Thymus (tissue), 11 donors: Measurements from ENCODE around the gene TAS2R40. TPM values are rescaled to one million over a fixed set of nuclear protein-coding genes. Genes with fewer than 3 reads are reported as not detected.

Source experiments
- DNase-seq, 9 donors: peaks; one replicate each; pipeline ENCODE4 v3.0.0-alpha.2; 2013; ENCODE audit warnings: low spot score in 9 of 9, low read depth in 6 of 9, missing footprints in 1 of 9
- H3K27ac ChIP-seq, 2 donors: one replicate each; pipeline ENCODE4 v1.5.1; 2013; ENCODE audit warnings: control low read depth in 1 of 2, low read depth in 1 of 2, low read length in 1 of 2, mild to moderate bottlenecking in 1 of 2, moderate library complexity in 1 of 2
- H3K27me3 ChIP-seq, 2 donors: one replicate each; pipeline ENCODE4 v1.5.1; 2013; ENCODE audit warnings: low read length in 1 of 2; ENCODE audit not compliant: control insufficient read depth in 2 of 2, insufficient read depth in 1 of 2
- H3K36me3 ChIP-seq, 2 donors: one replicate each; pipeline ENCODE4 v1.5.1; 2013; ENCODE audit warnings: low read length in 1 of 2, mild to moderate bottlenecking in 1 of 2, moderate library complexity in 1 of 2; ENCODE audit not compliant: control insufficient read depth in 2 of 2, insufficient read depth in 2 of 2
- H3K4me1 ChIP-seq, 2 donors: one replicate each; pipeline ENCODE4 v1.5.1; 2013; ENCODE audit warnings: low read length in 2 of 2; ENCODE audit not compliant: control insufficient read depth in 2 of 2, insufficient read depth in 2 of 2
- H3K4me3 ChIP-seq, 2 donors: one replicate each; pipeline ENCODE4 v1.5.1; 2013; ENCODE audit warnings: low read length in 2 of 2, control low read depth in 1 of 2, mild to moderate bottlenecking in 1 of 2
- H3K9me3 ChIP-seq, 2 donors: one replicate each; pipeline ENCODE4 v1.5.1; 2013; ENCODE audit warnings: low read length in 1 of 2, mild to moderate bottlenecking in 1 of 2; ENCODE audit not compliant: control insufficient read depth in 2 of 2, insufficient read depth in 1 of 2
- WGBS: extraction: QIAGEN DNeasy Blood & Tissue Kit; methylation state at CpG from one replicate; pipeline ENCODE4 v1.1.7; 2013; 5-methylcytosine and 5-hydroxymethylcytosine counted together
- polyA plus RNA-seq: library from polyadenylated mRNA; stranded (reverse); fragments of 200-250 nt; gene quantifications from one replicate; pipeline ENCODE4 v1.2.3, GENCODE V29; 2013
- total RNA-seq: library from RNA; stranded (reverse); fragments of 120-200 nt; gene quantifications from one replicate; pipeline ENCODE4 v1.2.4, GENCODE V29; 2013
- donor health status: healthy.

TAS2R40 gene
- total and polyA plus RNA-seq, 2 donors: not detected

GRCh38 chr7:143252006-143252405 is 30.2 kb downstream of the TAS2R40 start:
- Histone ChIP-seq H3K4me1 (peaks cover 9 to 16% of the 10 kb centered on the region in 2 donors), H3K36me3 (no peaks in the 10 kb centered on the region), H3K4me3 (no peak overlapping the region), H3K9me3 (peaks cover 0 to 17% of the 10 kb centered on the region in 2 donors), H3K27ac (no peak overlapping the region), H3K27me3 (no peaks in the 10 kb centered on the region)
- DNase-seq: peak in 5 of 9 donors; percentile 13 to 58 (median 29)
- 50% methylated on average over 2 of the region's 2 CpGs for WGBS

DNA sequence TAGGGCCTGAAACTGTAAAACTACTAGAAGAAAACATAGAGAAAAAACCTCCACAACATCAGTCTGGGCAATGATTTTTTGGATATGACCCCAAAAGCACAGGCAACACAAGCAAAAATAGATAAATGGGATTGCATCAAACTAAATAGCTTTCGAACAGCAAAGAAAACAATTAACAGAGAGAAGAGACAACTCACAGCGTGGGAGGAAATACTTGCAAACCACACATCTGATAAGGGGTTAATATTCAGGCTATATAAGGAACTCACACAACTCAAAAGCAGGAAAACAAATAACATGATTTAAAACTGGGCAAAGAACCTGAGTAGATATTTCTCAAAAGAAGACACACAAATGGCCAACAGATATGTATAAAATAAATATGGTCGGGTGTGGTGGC is 33.7 kb downstream of the TAS2R40 start:
- WGBS: 41% methylated on average over 3 of the region's 3 CpGs
- H3K4me1 ChIP-seq: peaks cover 6 to 10% of the 10 kb centered on the region in 2 donors
- H3K36me3 ChIP-seq: no peaks in the 10 kb centered on the region

GRCh38 chr7:143256325-143256724 is 34.5 kb downstream of the TAS2R40 start:
- Histone ChIP-seq H3K4me1 (peaks cover 5 to 9% of the 10 kb centered on the region in 2 donors), H3K27ac (peak overlapping the region in 1 of 2 donors; percentile 18), H3K27me3 (no peaks in the 10 kb centered on the region), H3K36me3 (no peaks in the 10 kb centered on the region), H3K9me3 (peaks cover 0 to 8% of the 10 kb centered on the region in 2 donors), H3K4me3 (no peak overlapping the region)
- DNase-seq: no peak
- WGBS: 98% methylated on average over 3 of the region's 3 CpGs

More for the DNA sequence above, 33.7 kb downstream of the TAS2R40 start:
- Histone ChIP-seq H3K4me3 (no peak overlapping the region), H3K27me3 (no peaks in the 10 kb centered on the region), H3K27ac (no peak overlapping the region), H3K9me3 (peaks cover 0 to 8% of the 10 kb centered on the region in 2 donors)
- DNase-seq: no peak

DNA sequence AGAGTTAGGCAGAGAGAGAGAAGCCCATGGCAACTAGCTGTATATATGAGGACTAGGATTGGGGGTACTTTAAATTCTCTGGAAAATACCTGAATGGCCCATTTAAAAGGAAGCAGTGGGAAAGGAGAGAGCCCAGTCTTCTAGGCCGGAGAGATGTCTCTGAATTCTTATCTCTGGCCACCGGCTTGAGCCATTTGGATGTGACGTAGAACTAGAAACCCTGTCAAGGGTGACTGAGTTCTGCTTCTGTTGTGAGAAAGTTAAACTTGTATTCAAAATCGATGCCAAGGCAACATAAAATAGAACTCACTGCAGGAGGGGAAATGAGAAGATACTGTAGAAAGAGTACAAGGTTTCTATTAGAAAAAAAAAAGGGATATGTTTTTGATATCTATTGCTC is 35.1 kb downstream of the TAS2R40 start:
- Histone ChIP-seq H3K27me3 (no peaks in the 10 kb centered on the region), H3K4me1 (peaks cover under 1 to 3% of the 10 kb centered on the region in 2 donors), H3K9me3 (peaks cover 0 to 8% of the 10 kb centered on the region in 2 donors), H3K36me3 (no peaks in the 10 kb centered on the region), H3K27ac (no peak overlapping the region), H3K4me3 (no peak overlapping the region)
- WGBS: 93% methylated on average over 4 of the region's 4 CpGs
- DNase-seq: no peak

DNA sequence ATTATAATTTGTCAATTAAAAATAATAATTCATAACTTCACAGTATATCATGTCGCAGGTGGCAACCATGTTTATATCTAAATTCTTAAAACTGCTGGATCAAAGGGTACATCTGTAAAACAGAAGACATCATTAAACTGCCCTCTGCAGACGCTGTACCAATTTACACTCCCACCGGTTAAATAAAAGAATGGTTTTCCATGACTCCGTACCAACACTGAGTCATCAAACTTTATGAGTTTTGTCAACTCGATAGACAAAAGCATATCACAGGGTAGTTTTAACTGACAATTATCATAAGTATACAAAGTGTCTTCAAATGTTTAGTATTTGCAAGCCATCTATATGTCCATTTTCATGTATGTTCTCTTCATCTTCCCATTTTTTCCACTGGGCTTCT is 35.7 kb downstream of the TAS2R40 start:
- no peaks in the 10 kb centered on the region for H3K36me3 ChIP-seq
- no peaks in the 10 kb centered on the region for H3K27me3 ChIP-seq
- no peak overlapping the region for H3K4me3 ChIP-seq
- H3K4me1 ChIP-seq: peaks cover under 1 to 2% of the 10 kb centered on the region in 2 donors
- no peak overlapping the region for H3K27ac ChIP-seq
- no peak for DNase-seq
- 97% methylated on average over 5 of the region's 5 CpGs for WGBS
- H3K9me3 ChIP-seq: peaks cover 0 to 8% of the 10 kb centered on the region in 2 donors

GRCh38 chr7:143258831-143259230 is 37.0 kb downstream of the TAS2R40 start:
- Histone ChIP-seq H3K27me3 (no peaks in the 10 kb centered on the region), H3K4me1 (peaks cover 4 to 10% of the 10 kb centered on the region in 2 donors), H3K9me3 (peaks cover 0 to under 1% of the 10 kb centered on the region in 2 donors), H3K36me3 (no peaks in the 10 kb centered on the region), H3K27ac (no peak overlapping the region), H3K4me3 (no peak overlapping the region)
- 53% methylated on average over 2 of the region's 2 CpGs for WGBS
- DNase-seq: no peak

DNA sequence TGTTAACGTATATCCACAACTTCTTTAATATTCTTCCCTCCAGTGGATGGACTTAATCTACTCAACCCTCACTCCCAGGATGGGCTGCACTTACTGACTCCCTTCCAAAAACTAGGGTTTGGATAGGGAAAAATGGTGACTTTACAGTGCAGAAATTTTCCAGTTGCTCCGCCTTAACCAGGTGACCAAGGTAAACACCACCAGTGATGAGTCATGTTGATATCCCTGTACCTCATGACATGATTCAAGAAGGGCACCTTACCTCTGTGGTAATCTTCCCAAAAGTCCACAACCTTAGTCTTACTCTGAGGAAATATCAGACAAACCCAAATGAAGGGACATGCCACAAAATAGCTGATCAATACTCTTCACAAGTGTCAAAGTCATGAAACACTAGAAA is 37.9 kb downstream of the TAS2R40 start:
- WGBS: 98% methylated on average over 2 of the region's 2 CpGs

DNA sequence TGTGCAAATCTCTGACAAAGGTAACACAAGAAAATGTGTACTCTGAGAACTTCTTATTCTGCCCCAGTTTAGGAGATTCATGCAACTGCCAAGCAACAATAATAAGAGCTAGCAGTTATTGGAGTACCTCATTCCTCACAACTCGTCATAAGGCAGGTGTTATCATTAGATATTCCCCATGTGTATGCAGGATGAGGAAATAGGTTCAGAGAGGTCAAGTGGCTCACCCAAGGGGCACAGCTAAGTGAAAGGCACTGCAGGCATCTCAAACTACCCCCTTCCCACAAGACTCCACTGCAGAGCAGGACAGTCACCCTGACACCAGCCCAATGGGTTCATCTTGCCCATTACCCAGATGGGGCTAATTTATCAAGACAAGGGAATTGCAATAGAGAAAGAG is 40.1 kb downstream of the TAS2R40 start:
- Histone ChIP-seq H3K27ac (no peak overlapping the region), H3K36me3 (peaks cover 0 to 13% of the 10 kb centered on the region in 2 donors), H3K4me3 (no peak overlapping the region), H3K9me3 (no peaks in the 10 kb centered on the region), H3K27me3 (no peaks in the 10 kb centered on the region), H3K4me1 (peaks cover 6 to 22% of the 10 kb centered on the region in 2 donors)
- no peak for DNase-seq
- WGBS: 100% methylated on average over 1 of the region's 1 CpG

More for the DNA sequence above, 37.9 kb downstream of the TAS2R40 start:
- DNase-seq: no peak
- Histone ChIP-seq H3K9me3 (no peaks in the 10 kb centered on the region), H3K27ac (no peak overlapping the region), H3K4me1 (peaks cover 6 to 20% of the 10 kb centered on the region in 2 donors), H3K4me3 (no peak overlapping the region), H3K27me3 (no peaks in the 10 kb centered on the region), H3K36me3 (no peaks in the 10 kb centered on the region)

DNA sequence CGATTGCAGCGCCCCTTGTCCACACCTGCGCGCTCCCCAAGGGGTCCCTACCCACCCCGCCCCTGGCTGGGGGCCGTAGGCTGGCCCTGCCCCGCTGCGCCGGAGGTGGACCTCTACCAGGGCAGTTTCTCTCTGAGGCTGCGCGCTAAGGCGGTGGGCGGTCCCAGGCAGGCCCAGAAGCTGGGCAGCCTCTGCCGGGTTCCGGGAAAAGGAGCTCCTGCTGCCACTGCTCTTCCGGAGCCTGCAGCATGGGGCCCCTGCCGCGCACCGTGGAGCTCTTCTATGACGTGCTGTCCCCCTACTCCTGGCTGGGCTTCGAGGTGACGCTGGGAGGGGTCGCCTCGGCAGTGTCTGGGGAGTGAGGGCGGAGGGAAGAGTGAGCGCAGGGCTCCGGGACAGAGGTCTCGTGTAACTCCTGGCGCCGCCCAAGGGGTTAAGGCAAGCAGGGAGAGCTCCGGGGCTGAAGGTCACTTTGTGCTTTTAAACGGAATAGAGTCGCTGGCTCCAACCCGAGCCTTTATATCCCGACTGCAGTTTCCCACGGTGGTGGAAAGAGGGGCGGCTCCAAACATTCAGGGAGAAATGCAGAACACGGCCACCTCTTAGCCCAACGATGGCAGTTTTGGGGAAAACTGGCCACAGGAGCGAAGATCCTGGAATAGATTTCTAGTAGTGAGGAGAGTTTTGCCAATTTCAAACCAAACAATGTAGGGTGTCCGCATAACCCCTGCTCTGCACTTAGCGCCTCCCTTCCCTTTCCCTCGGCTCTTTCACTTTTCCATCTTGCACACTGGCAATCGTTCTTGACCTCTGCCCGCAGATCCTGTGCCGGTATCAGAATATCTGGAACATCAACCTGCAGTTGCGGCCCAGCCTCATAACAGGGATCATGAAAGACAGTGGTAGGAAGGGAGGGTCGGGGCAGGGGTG is 41.7 kb downstream of the TAS2R40 start, which contains the start of gene GSTK1:
GSTK1 (plus strand) TSS at position 176 of the 930 bp plus-strand sequence; CDS start at position 249, 73 bp downstream.
- Histone ChIP-seq H3K27ac (peak within 1 kb of the TSS; percentile 67 to 91), H3K36me3 (peaks cover 9 to 27% of the 10 kb centered on the region in 2 donors), H3K9me3 (no peaks in the 10 kb centered on the region), H3K4me3 (peak within 1 kb of the TSS; percentile 85 to 95), H3K4me1 (peaks cover 6 to 22% of the 10 kb centered on the region in 2 donors), H3K27me3 (no peaks in the 10 kb centered on the region)
- DNase-seq: peak in 6 of 9 donors; percentile 51 to 85 (median 68)
- 3% methylated on average over 48 of the region's 48 CpGs for WGBS
